Measurements from ENCODE around the gene CCBE1.

The CCBE1 gene

GRCh38 chr18:59633317-59633716, 63.9 kb downstream of the CCBE1 start:
- no peak for TF ChIP-seq TAF1 (IDR thresholded peaks at IDR 0.05; ENCODE audit: borderline replicate concordance, insufficient read depth, low read length)
- TF ChIP-seq SIN3A (IDR thresholded peaks at IDR 0.05; ENCODE audit: borderline replicate concordance, insufficient read depth, low read length): no peak
- no peak for TF ChIP-seq REST (IDR thresholded peaks at IDR 0.05; ENCODE audit: insufficient read depth in 1 of 2, low read depth in 2 of 2, low read length in 2 of 2)
- no peak for TF ChIP-seq POLR2AphosphoS5 (IDR thresholded peaks at IDR 0.05; ENCODE audit: low read depth, low read length)
- no peak for TF ChIP-seq FOXP2 (optimal IDR thresholded peaks at IDR 0.05; ENCODE audit: borderline replicate concordance, extremely low read depth, extremely low read length, insufficient read depth)

GRCh38 chr18:59631583-59632181, 65.5 kb downstream of the CCBE1 start:
- TF ChIP-seq TAF1 (IDR thresholded peaks at IDR 0.05; ENCODE audit: borderline replicate concordance, insufficient read depth, low read length) (no peak), FOXP2 (optimal IDR thresholded peaks at IDR 0.05; ENCODE audit: borderline replicate concordance, extremely low read depth, extremely low read length, insufficient read depth) (no peak), SIN3A (IDR thresholded peaks at IDR 0.05; ENCODE audit: borderline replicate concordance, insufficient read depth, low read length) (no peak), POLR2AphosphoS5 (IDR thresholded peaks at IDR 0.05; ENCODE audit: low read depth, low read length) (no peak), REST (IDR thresholded peaks at IDR 0.05; ENCODE audit: insufficient read depth in 1 of 2, low read depth in 2 of 2, low read length in 2 of 2) (no peak)

- TF ChIP-seq POLR2AphosphoS5 (IDR thresholded peaks at IDR 0.05; ENCODE audit: low read depth, low read length) (no peak), TAF1 (IDR thresholded peaks at IDR 0.05; ENCODE audit: borderline replicate concordance, insufficient read depth, low read length) (no peak), REST (IDR thresholded peaks at IDR 0.05; ENCODE audit: insufficient read depth in 1 of 2, low read depth in 2 of 2, low read length in 2 of 2) (no peak), SIN3A (IDR thresholded peaks at IDR 0.05; ENCODE audit: borderline replicate concordance, insufficient read depth, low read length) (no peak), FOXP2 (optimal IDR thresholded peaks at IDR 0.05; ENCODE audit: borderline replicate concordance, extremely low read depth, extremely low read length, insufficient read depth) (no peak)
These were observed 67.3 kb downstream of the CCBE1 start for GRCh38 chr18:59629894-59630293.

GRCh38 chr18:59628995-59629394, 68.2 kb downstream of the CCBE1 start:
- TF ChIP-seq SIN3A (IDR thresholded peaks at IDR 0.05; ENCODE audit: borderline replicate concordance, insufficient read depth, low read length) (no peak), TAF1 (IDR thresholded peaks at IDR 0.05; ENCODE audit: borderline replicate concordance, insufficient read depth, low read length) (no peak), REST (IDR thresholded peaks at IDR 0.05; ENCODE audit: insufficient read depth in 1 of 2, low read depth in 2 of 2, low read length in 2 of 2) (no peak), POLR2AphosphoS5 (IDR thresholded peaks at IDR 0.05; ENCODE audit: low read depth, low read length) (no peak), FOXP2 (optimal IDR thresholded peaks at IDR 0.05; ENCODE audit: borderline replicate concordance, extremely low read depth, extremely low read length, insufficient read depth) (no peak)

Measured in PFSK-1 (cell line).